Lower leg skin (tissue), 4 donors: Measurements from ENCODE around the gene PARG. TPM values are rescaled to one million over a fixed set of nuclear protein-coding genes. Genes with fewer than 3 reads are reported as not detected.
"Not testable (repeated sequence)": the region's sequence is repeated elsewhere in the genome, so short reads cannot be mapped to it uniquely, and the experiment has no call there.

Experiments used
- DNase-seq, 2 donors: peaks; one replicate each; pipeline ENCODE4 v3.0.0-alpha.2; 2019; ENCODE audit warnings: low spot score in 2 of 2
- H3K4me3 ChIP-seq: fragments of 200-600 bp; sonication (generic); 2 replicates; pipeline ENCODE4 v1.5.1; 2017; ENCODE audit warnings: mild to moderate bottlenecking, low read depth; ENCODE audit not compliant: poor library complexity, severe bottlenecking
- WGBS, 2 donors: methylation state at CpG; one replicate each; pipeline ENCODE4 v1.1.5; 2018; 5-methylcytosine and 5-hydroxymethylcytosine counted together
- intact Hi-C: fragments of 100-400 bp; cut with DNase I; formaldehyde crosslinking; loops from one replicate; pipeline ENCODE4 v1.15.0; 2023; ENCODE audit warnings: low total_unique reads
- total RNA-seq, 4 donors: library from RNA; depleted of rRNA; stranded (reverse); fragments of >200 nt; gene quantifications; one replicate each; pipeline ENCODE4 v1.1.0, GENCODE V29; 2016

The PARG gene
- total RNA-seq, result 10 to 100 TPM; 18.1 to 26.6 (median 21.3) TPM

DNA sequence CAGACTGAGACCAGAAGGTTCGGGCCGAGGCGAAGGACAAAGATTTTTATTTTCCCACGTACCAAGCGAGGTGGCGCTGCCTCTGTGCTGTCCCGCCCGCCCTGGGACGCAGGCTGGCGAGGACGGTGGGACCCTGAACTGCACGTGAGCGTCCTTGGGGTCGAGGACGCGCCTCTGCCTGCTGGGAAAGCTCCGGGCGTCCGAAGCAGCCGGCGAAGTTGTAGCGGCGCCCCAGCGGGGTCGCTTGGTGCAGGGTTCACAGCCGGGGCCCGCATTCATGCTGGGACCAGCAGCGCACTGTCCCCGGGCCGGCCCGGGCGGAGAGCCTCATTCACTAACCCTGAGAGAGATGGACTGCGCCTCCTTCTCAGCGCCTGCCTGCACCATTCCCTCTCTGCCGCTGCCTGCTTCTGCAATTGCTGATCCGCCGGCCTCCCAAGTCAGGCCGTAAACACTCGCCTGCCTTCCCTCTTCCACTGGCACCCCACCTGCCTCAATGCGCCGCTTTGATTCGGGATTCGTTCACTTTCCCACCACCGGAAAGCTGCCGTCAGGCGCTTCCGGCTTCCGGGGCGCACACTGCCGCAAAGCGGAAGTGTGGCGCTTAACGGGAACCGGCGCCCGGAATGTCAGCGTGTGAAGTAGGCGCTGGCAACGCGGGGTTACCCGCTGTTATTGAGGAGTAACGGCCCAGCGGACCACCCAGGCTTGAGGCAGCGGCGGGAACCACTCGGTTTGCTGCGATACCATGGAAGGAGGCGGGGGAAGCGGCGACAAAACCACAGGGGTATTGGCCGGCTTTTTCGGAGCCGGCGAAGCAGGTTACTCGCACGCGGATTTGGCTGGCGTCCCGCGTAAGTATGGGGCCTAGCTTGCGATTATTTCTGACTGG is at the start of gene PARG, which contains the start of gene TIMM23B:
Gene PARG, minus strand, starts transcription at position 581 of the 892 bp plus-strand sequence. Its CDS starts 302 bp downstream, at position 279.
Gene TIMM23B, plus strand, starts transcription at position 607 of the 892 bp plus-strand sequence. Its CDS starts 142 bp downstream, at position 749.
- 0 to 1% methylated on average over 51 to 65 of the region's 81 CpGs for WGBS, 2 donors
- peak; percentile 44 to 91 for DNase-seq
- intact Hi-C loops, result not testable (repeated sequence)
- peak within 1 kb of the TSS; percentile 79 for H3K4me3 ChIP-seq

DNA sequence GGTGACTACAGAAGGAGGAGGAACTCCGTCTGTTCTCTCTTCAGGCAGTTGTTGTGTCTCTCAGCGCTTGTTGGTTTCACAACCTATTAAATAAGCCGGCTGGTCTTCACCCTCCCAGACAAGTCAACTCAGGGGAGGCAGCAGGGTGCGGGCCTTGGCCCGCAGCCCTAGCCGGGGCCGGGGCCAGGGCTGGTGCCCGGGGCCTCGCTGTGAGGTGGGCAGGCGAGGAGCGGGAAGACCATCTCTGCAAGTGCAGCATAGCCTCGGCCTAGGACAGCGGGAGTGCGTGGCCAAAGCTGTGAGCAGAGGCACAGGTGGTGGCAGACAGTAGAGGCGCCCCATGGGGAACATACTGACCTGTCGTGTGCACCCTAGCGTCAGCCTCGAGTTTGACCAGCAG is 46.5 kb upstream of the PARG start, which contains the start of gene AGAP6:
Gene AGAP6, plus strand, starts transcription at position 31 of the 400 bp plus-strand sequence. Its CDS starts 310 bp downstream, at position 341.
- intact Hi-C loops, result not testable (repeated sequence)
- WGBS, 2 donors, result 83 to 98% methylated on average over 3 to 10 of the region's 18 CpGs

DNA sequence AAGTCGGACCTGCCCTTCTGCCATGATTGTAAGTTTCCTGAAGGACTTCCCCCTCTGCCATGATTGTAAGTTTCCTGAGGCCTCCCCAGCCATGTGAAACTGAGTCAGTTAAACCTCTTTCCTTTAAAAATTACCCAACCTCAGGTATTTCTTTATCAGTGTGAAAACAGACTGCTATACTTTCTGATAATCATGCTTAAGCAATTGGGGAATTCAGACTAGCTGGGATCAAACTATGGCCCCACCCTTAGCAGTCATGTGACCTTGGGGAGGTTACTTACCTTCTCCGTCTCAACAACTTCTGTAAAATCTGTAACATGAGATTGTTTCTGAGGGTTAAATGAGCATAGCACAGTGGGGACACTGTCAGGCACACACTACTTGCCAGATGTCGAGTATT is 45.4 kb upstream of the PARG start:
- 91 to 92% methylated on average over 3 of the region's 3 CpGs for WGBS, 2 donors

More for the DNA sequence above, 46.5 kb upstream of the PARG start, which contains the start of gene AGAP6:
- not testable (repeated sequence) for DNase-seq, H3K4me3 ChIP-seq

DNA sequence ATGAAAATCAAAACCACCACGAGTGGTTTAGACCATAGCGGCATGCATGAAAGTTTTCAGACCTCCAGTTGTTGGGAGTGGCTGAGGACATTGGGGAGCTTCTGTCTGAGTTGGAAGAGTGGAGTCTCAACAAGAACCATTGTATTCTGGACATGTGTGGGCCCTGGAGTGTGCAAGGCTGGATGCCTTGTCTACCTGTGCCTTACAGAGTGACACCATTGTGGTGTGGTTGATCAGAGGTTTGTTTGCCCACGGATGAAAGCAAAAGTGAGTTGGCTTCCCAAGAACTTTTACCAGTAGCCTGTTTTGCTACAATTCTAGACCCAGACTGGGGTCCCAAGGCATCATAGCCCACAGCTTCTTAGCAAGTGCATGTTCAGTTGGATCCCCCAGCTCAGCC is 35.9 kb upstream of the PARG start:
- H3K4me3 ChIP-seq, DNase-seq, intact Hi-C loops: not testable (repeated sequence)
- WGBS, 2 donors, result 95 to 96% methylated on average over 3 of the region's 3 CpGs

More for the DNA sequence above, 45.4 kb upstream of the PARG start:
- H3K4me3 ChIP-seq, DNase-seq, intact Hi-C loops: not testable (repeated sequence)

DNA sequence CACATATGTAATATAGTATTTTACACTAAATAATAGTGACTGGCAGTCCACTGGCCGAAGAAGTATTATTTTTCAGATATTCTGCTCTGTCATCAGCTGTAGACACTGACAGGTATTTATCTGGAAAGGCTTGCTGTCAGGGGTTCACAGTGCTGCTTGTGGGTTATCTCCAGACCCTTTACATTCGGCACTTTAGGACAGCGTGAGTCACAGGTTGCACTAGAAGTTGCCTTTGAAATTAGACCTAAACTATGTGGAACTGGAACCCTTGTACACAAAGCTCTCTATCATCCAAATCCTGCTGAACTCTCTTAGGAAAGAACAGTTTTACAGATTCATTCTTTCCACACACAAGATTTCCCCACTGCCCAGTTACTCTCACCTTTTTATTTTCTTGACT is 30.3 kb upstream of the PARG start:
- intact Hi-C loops, DNase-seq, H3K4me3 ChIP-seq: not testable (repeated sequence)
- 92 to 100% methylated on average over 3 of the region's 3 CpGs for WGBS, 2 donors

DNA sequence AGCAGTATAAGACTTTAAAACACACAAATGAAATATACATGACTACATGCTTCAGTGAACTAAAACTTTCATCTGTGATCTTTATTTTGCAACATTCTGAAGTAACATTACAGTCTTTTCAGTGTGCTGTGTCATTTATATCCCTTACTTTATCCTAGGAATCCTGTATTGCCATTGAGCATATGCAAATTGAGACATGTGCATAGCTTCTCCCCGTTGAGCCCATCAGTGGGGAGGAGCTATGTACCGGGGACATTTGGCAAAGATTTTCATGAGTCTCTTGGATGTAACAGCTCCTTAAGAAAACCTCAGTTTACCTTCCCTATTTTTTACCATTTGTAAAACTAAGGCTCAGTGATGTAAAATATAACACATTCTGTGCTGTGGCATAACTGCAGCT is 29.6 kb upstream of the PARG start:
- intact Hi-C loops, H3K4me3 ChIP-seq, DNase-seq: not testable (repeated sequence)
- 61 to 63% methylated on average over 2 of the region's 2 CpGs for WGBS, 2 donors

DNA sequence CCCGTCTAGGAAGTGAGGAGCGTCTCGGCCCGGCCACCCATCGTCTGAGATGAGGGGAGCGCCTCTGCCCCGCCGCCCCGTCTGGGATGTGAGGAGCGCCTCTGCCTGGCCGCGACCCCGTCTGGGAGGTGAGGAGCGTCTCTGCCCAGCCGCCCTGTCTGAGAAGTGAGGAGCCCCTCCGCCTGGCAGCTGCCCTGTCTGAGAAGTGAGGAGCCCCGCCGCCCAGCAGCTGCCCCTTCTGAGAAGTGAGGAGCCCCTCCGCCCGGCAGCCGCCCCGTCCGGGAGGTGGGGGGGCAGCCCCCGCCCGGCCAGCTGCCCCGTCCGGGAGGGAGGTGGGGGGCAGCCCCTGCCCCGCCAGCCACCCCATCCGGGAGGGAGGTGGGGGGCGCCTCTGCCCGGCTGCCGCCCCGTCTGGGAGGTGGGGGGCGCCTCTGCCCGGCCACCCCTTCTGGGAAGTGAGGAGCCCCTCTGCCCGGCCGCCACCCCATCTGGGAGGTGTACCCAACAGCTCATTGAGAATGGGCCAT is 28.6 kb upstream of the PARG start:
- H3K4me3 ChIP-seq, DNase-seq, intact Hi-C loops: not testable (repeated sequence)
- WGBS, 2 donors, result 96 to 100% methylated on average over 1 to 26 of the region's 37 CpGs

DNA sequence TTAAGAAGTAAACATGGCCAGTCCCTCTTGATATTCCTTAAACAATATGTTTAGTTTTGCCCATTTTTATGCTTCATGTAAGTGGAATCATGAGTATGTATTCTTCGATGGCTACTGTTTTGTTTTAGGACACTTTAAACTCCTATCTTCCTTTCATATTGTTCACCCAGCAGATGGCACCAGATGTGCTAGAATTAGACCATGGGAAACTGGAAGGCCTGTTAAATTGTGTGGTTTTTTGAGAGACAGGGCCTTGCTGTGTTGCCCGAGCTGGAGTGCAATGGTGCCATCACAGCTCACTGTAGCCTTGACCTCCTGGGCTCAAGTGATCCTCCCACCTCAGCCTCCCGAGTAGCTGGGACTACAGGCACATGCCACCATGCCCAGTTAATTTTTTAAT is 11.3 kb upstream of the PARG start:
- 86 to 96% methylated on average over 2 to 3 of the region's 3 CpGs for WGBS, 2 donors
- H3K4me3 ChIP-seq, intact Hi-C loops, DNase-seq: not testable (repeated sequence)

DNA sequence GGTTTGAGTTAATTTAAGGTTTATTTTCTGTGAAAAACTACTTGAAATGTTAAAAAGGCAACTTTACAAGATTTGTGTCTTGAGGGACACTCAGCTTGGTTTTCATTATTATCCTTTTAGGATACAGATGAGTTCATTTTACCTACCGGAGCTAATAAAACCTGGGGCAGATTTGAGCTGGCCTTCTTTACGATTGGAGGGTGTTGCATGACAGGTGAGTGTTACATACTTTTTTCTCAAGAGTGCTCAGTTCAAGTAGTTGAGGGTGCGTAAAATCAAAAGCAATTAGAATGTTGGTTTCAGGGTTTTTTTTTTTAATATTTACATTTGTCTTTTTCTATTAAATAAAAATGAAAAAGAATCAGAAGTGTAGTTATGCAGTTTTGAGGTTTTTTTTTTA is 10.2 kb upstream of the PARG start:
- DNase-seq, intact Hi-C loops, H3K4me3 ChIP-seq: not testable (repeated sequence)
- WGBS, 2 donors, result 79 to 84% methylated on average over 3 of the region's 3 CpGs

DNA sequence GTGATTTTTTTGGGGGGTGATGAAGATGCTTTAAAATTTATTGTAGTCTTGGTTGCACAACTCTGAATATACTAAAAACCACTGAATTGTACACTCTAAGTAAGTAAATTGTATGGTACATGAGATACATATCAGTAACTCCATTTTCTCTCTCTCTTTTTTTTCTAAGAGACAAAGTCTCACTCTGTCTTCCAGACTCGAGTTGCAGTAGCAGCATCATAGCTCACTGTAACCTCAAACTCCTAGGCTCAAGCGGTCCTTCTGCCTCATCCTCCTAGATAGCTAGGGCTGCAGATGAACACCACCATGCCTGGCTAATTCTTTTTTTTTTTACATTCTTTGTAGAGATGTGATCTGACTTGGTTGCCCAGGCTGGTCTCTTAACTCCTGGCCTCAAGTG is 6.9 kb upstream of the PARG start:
- intact Hi-C loops, H3K4me3 ChIP-seq, DNase-seq: not testable (repeated sequence)
- WGBS, 2 donors, result 96 to 100% methylated on average over 2 of the region's 2 CpGs

DNA sequence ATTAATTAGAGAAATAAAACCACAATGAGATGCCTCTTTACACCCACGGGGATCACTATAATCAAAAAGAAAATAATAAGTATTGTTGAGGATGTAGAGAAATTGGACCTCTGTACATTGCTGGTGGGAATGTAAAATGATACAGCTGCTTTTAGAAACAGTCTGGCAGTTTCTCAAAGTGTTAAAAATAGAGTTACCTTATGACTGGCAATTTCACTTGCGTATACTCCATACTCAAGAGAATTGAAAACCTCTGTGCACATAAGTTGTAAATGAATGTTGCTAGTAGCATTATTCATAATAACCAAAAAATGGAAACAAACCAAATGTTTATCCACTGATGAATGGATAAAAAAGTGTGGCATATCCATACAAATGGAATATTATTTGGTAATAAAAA is 6.3 kb upstream of the PARG start:
- intact Hi-C loops, H3K4me3 ChIP-seq, DNase-seq: not testable (repeated sequence)
- WGBS, 2 donors, result 83 to 92% methylated on average over 1 of the region's 2 CpGs

DNA sequence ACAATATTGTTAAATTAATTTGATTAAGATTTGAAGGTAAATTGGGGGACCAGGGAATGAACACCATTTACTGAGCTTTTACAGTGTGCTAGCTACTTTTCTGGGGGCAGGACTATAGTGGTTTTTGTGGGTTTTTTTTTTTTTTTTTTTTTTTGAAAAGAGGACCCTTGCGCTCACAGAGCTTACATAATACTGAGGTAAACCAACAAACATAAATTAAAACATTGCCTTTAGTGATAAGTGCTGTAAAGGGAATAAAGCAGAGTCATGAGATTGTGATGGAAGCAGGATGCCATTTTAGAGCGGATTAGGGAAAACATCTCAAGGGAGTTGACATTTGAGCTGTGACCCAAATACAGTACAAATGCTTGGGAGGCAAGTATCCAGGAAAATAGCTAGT is 1.8 kb upstream of the PARG start:
- WGBS, 2 donors, result 89% methylated on average over 2 of the region's 2 CpGs
- intact Hi-C loops, result not testable (repeated sequence)

DNA sequence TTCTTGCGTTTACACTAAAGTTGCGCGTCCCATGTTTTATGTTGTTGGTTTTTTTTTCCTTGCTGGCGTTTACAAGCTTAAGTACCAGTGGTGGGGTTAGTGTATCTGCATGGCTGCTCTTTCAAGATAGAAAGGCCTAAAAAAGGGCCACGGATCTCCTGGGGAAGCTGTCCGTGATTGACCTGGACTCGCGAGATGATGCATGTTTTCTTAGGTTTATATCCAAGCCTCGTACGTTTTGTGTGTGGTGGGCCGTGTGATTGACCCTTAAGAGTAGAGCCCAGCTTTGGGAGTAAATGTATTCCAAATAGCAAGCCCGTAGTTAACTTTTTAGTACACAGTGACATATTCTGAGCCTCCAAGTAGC is 495 bp upstream of the PARG start:
- intact Hi-C loops, DNase-seq: not testable (repeated sequence)
- WGBS, 2 donors, result 0% methylated on average over 12 of the region's 12 CpGs
- H3K4me3 ChIP-seq, result peak overlapping the region; percentile 79

More for the DNA sequence above, 1.8 kb upstream of the PARG start:
- DNase-seq, H3K4me3 ChIP-seq: not testable (repeated sequence)

DNA sequence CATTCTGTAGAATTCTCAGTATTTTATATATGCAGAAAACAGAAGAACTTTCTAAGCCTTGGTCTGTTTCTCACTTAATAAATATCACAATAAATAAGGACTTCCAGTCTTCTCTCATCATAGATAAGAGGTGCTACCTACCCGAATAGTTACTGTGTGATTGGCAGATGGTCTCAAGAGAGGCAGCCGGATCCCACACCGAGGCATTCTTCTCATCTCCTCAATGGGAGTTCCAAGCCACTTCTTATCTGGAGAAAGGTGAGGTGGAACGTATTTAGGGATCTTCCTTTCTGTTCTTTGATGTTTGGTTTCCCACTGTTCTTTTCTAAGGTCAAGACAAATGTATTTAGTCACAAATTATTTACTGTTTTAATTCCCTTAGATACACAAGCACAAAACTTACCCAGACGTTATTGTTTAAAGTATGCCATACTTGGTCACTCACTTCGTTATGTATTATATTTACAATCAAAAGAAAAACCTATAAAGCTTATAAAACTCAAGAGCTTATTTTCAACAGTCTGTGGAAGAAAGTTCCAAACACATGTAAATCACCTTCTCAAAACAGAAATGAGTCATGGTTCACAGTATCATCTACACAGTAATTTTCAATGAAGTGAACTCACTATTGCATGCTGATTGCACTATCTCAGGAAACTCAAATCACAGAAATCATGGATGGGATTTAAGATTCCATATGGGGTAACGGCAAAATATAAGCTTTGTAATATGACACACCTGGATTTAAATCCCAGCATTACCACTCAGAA is 9.7 kb downstream of the PARG start:
- WGBS, 2 donors, result 91 to 94% methylated on average over 7 of the region's 7 CpGs
- H3K4me3 ChIP-seq, intact Hi-C loops, DNase-seq: not testable (repeated sequence)
